Measurements from ENCODE around the gene CDKN2AIP.

The CDKN2AIP gene

GRCh38 chr4:183438458-183439113 lies 5.8 kb upstream of the CDKN2AIP start:
- no peaks in the 10 kb centered on the region for H3K9me3 ChIP-seq
- H3K27me3 ChIP-seq: no peaks in the 10 kb centered on the region
- no peaks in the 10 kb centered on the region for H3K4me1 ChIP-seq
- H3K36me3 ChIP-seq: no peaks in the 10 kb centered on the region
- TF ChIP-seq CTCF (IDR thresholded peaks at IDR 0.05; ENCODE audit: low read depth, low read length): no peak
- H3K4me3 ChIP-seq (ENCODE audit: low read depth, low read length): no peak overlapping the region
- DNase-seq: no peak

- Histone ChIP-seq H3K4me3 (ENCODE audit: low read depth, low read length) (no peak overlapping the region), H3K27me3 (no peaks in the 10 kb centered on the region), H3K36me3 (peaks cover 10% of the 10 kb centered on the region), H3K4me1 (no peaks in the 10 kb centered on the region), H3K9me3 (no peaks in the 10 kb centered on the region)
- no peak for TF ChIP-seq CTCF (IDR thresholded peaks at IDR 0.05; ENCODE audit: low read depth, low read length)
- DNase-seq: no peak
Measured at GRCh38 chr4:183441276-183441675, 3.2 kb upstream of the CDKN2AIP start.

GRCh38 chr4:183443655-183444213 lies 702 bp upstream of the CDKN2AIP start:
- DNase-seq: no peak
- H3K4me3 ChIP-seq (ENCODE audit: low read depth, low read length): peak overlapping the region; percentile 74
- H3K36me3 ChIP-seq: peaks cover 32% of the 10 kb centered on the region
- 0 out of 2 replicates have a peak, but pooled peaks have one; percentile 16 for TF ChIP-seq CTCF (IDR thresholded peaks at IDR 0.05; ENCODE audit: low read depth, low read length)
- H3K9me3 ChIP-seq: no peaks in the 10 kb centered on the region
- H3K4me1 ChIP-seq: no peaks in the 10 kb centered on the region
- no peaks in the 10 kb centered on the region for H3K27me3 ChIP-seq

- TF ChIP-seq CTCF (IDR thresholded peaks at IDR 0.05; ENCODE audit: low read depth, low read length): no peak
- peak; percentile 41 for DNase-seq
- Histone ChIP-seq H3K36me3 (peaks cover 42% of the 10 kb centered on the region), H3K9me3 (no peaks in the 10 kb centered on the region), H3K27me3 (no peaks in the 10 kb centered on the region), H3K4me1 (no peaks in the 10 kb centered on the region), H3K4me3 (ENCODE audit: low read depth, low read length) (peak overlapping the region; percentile 74)
Measured at GRCh38 chr4:183445097-183445428, 627 bp downstream of the CDKN2AIP start.

GRCh38 chr4:183447646-183448045 lies 3.2 kb downstream of the CDKN2AIP start:
- Histone ChIP-seq H3K4me3 (ENCODE audit: low read depth, low read length) (no peak overlapping the region), H3K27me3 (no peaks in the 10 kb centered on the region), H3K36me3 (peaks cover 45% of the 10 kb centered on the region), H3K4me1 (no peaks in the 10 kb centered on the region), H3K9me3 (no peaks in the 10 kb centered on the region)
- no peak for TF ChIP-seq CTCF (IDR thresholded peaks at IDR 0.05; ENCODE audit: low read depth, low read length)
- DNase-seq: no peak

- Histone ChIP-seq H3K4me3 (ENCODE audit: low read depth, low read length) (no peak overlapping the region), H3K36me3 (peaks cover 49% of the 10 kb centered on the region), H3K9me3 (no peaks in the 10 kb centered on the region), H3K27me3 (no peaks in the 10 kb centered on the region), H3K4me1 (no peaks in the 10 kb centered on the region)
- TF ChIP-seq CTCF (IDR thresholded peaks at IDR 0.05; ENCODE audit: low read depth, low read length): no peak
- DNase-seq: no peak
Measured at GRCh38 chr4:183448436-183448835, 4.0 kb downstream of the CDKN2AIP start.

Measured in BE2C (cell line).